Measurements from ENCODE around the gene TAS2R38.
"Not testable (repeated sequence)": the region's sequence is repeated elsewhere in the genome, so short reads cannot be mapped to it uniquely, and the experiment has no call there.

The TAS2R38 gene

DNA sequence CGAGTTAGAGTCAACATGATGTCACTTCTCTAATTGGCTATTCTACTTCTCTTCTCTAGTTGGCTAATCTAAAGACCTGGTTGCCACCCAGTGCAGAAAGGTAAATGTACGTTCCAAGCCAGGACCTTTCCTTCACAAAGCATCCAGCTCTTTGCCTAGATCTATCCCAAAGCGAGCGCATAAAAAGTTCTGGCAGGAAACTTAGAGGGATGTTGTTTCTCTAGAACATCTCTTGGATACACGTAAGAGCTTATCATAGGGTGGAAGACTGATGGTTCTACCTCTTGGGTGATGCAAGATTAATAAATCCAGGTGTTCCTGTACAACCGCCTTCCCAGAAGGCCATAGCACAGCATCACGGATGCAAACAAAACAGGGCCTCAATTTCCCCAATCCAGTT, at the start of gene TAS2R38:
Gene TAS2R38, minus strand, starts transcription at position 101 of the 400 bp plus-strand sequence. Its CDS starts 84 bp downstream, at position 17.
- no peak within 1 kb of the TSS for H3K4me3 ChIP-seq (ENCODE audit: low read depth, low read length)

GRCh38 chr7:142018154-142018553, 44.6 kb upstream of the TAS2R38 start:
- no peak overlapping the region for H3K4me3 ChIP-seq (ENCODE audit: low read depth, low read length)

- H3K4me3 ChIP-seq (ENCODE audit: low read depth, low read length): no peak overlapping the region
Observed at GRCh38 chr7:142017451-142017850, 43.9 kb upstream of the TAS2R38 start.

GRCh38 chr7:142012825-142013511, 39.4 kb upstream of the TAS2R38 start:
- H3K4me3 ChIP-seq (ENCODE audit: low read depth, low read length): no peak overlapping the region

DNA sequence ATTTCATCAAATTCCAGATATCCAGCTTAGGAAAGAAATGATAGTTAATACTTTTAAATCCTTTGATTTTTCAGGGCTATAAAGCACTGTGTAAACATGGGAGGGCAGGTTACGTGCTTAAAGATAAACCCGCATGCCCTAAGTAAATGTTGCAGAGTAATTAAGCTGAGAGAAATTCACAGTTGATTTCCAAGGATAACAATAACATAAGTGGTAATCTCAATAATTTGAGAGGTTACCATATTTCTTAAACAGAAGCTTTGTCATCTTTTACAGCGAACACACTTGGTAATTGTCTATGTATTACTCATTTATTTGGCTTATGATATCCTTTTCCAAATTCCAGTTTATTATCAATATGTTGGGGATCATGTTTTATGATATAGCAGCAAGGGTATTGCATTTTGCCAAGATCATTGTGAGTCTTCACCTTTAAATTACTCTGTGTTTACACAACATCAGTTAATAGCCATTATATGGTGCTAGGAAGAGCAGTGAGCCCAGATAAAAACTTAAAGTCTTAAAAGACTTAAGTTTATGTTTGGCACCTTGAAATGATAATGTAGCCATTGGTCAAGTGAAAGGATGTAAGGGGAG, 37.5 kb upstream of the TAS2R38 start:
- H3K4me3 ChIP-seq (ENCODE audit: low read depth, low read length): no peak overlapping the region

GRCh38 chr7:142009187-142009586, 35.6 kb upstream of the TAS2R38 start:
- H3K4me3 ChIP-seq (ENCODE audit: low read depth, low read length): no peak overlapping the region

- no peak overlapping the region for H3K4me3 ChIP-seq (ENCODE audit: low read depth, low read length)
Observed at GRCh38 chr7:142006577-142006976, 33.0 kb upstream of the TAS2R38 start.

GRCh38 chr7:142002179-142002578, 28.6 kb upstream of the TAS2R38 start:
- no peak overlapping the region for H3K4me3 ChIP-seq (ENCODE audit: low read depth, low read length)

- no peak overlapping the region for H3K4me3 ChIP-seq (ENCODE audit: low read depth, low read length)
Observed at GRCh38 chr7:142001163-142001874, 27.7 kb upstream of the TAS2R38 start.

DNA sequence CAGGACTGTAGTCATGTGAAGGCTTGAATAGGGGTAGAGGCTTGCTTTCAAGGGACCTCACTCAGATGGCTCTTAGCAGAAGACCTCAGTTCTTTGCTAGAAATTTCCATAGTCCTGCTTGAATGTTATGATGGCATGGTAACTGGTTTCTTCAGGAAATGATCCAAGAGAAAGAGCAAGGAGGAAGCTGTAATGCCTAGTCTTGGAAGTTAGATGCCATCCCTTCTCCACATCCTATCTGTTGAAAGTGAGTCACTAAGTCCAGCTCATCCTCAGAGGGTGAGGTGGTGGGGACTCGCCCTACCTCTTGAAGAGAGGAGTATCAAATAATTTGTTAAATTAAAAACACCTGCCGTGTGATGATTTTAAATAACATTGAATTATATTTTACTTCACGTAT, 26.7 kb upstream of the TAS2R38 start:
- no peak overlapping the region for H3K4me3 ChIP-seq (ENCODE audit: low read depth, low read length)

DNA sequence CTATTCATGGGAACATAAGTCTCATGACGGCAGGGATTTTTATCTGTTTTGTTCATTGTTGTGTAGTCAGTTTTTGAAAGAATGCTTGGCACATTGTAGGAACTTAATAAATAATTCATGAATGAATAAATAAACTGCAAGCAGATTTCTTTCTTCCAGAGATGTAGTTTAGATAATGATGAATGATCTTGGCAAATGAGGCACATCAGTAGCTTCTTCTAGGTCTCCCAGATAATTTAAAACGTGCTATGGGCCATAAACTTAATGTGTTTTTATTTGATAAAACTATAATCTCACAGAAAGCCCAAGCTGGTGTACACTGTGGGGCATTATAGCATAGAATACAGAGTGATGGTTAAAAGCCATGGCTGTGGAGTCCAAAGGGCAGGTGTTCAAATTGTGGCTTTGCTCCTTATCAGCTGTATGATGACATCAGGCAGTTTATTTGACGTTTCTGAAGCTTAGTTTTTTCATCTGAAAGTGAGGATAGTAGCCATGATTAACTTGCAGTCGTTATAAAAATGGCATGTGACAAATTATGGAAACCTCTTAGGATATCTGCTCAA, 25.6 kb upstream of the TAS2R38 start:
- no peak overlapping the region for H3K4me3 ChIP-seq (ENCODE audit: low read depth, low read length)

DNA sequence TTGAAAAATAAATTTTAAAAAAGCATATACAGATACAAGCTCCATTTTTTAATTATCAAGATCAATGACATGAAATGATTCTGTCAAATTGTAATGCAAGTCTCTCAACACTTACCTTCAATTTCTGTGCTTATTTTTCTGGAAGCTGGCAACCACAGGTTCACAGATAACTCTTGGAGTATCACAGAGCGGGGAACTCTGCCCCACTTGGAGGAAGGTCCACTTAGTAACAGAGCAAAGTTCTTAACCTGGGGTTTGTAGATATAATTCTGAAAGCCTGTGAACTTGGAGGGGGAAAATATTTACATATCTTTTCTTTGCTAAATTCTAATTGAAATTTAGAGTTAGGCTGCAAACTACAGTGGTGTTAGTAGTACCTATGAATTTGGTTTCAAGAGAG, 19.8 kb upstream of the TAS2R38 start:
- no peak overlapping the region for H3K4me3 ChIP-seq (ENCODE audit: low read depth, low read length)

- H3K4me3 ChIP-seq (ENCODE audit: low read depth, low read length): no peak overlapping the region
Observed at GRCh38 chr7:141992688-141993087, 19.1 kb upstream of the TAS2R38 start.

GRCh38 chr7:141992156-141992555, 18.6 kb upstream of the TAS2R38 start:
- no peak overlapping the region for H3K4me3 ChIP-seq (ENCODE audit: low read depth, low read length)

DNA sequence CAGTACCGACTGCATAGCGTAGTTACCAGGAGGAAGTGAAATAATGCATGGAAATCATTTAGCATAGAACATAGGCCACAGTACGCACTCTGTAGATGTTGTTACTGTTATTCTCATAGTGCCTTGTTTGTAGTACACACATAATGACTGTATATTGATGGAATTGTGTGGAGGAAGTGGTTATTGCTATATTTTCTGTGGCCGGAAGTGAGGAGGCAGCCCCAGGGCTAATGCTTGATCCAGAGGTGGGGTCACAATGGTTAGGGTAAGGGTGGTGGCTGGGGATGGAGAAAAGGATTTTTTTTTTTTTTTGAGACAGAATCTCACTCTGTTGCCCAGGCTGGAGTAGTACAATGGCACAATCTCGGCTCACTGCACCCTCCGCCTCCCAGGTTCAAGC, 17.6 kb upstream of the TAS2R38 start:
- H3K4me3 ChIP-seq (ENCODE audit: low read depth, low read length): no peak overlapping the region

GRCh38 chr7:141990011-141990725, 16.6 kb upstream of the TAS2R38 start:
- H3K4me3 ChIP-seq (ENCODE audit: low read depth, low read length): no peak overlapping the region

DNA sequence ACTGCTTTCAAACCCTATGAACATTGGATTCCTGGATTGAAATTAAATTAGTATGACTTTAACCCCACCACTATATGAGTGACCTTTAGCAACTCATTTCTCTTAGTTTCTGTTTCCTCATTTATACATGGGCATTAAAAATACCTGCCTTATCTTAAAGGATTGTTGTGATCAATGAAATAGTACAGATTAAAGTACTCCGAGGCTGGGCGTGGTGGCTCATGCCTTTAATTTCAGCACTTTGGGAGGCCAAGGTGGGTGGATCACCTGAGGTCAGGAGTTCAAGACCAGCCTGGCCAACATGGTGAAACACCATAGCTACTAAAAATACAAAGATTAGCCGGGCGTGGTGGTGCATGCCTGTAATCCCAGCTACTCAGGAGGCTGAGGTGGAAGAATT, 14.2 kb upstream of the TAS2R38 start:
- H3K4me3 ChIP-seq (ENCODE audit: low read depth, low read length): not testable (repeated sequence)

- no peak overlapping the region for H3K4me3 ChIP-seq (ENCODE audit: low read depth, low read length)
Observed at GRCh38 chr7:141986923-141987322, 13.3 kb upstream of the TAS2R38 start.

- H3K4me3 ChIP-seq (ENCODE audit: low read depth, low read length): not testable (repeated sequence)
Observed at GRCh38 chr7:141985926-141986325, 12.4 kb upstream of the TAS2R38 start.

DNA sequence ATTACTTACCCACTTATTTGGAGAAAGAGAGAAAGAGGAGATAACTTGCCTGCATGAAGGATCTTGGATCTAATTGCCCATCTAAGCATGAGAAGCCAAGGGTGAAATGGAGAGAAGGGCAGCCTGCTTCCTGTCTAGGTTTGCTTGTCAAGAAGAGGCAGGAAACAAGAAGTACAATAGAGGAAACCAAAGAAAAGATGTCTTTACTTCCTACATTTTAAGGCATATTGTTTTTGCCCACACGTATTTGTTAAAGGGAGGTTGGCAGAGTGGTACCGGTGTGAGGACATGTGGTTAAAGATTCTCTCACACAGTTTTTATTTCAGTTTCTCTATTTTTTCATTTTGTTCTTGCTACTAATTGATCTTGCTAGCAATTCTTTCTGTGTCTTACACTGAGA, 6.0 kb upstream of the TAS2R38 start:
- no peak overlapping the region for H3K4me3 ChIP-seq (ENCODE audit: low read depth, low read length)

DNA sequence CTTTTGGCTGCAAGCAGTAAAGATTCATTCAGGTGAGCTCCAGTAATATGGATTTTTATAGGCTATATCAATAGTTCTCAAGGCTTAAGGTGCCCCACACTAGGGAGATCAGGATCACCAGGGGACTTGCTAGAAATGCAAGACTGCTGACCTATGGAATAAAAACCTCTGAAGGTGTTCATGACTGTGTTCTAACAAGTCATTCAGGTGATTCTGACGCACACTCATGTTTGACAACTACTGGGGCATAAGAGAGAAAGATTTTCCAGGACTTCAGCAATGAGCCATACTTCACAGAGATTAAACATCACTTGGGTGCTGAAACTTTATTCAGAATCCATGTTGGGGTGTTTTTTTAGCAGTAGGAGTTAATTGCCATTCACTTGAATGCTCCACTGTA, 4.8 kb upstream of the TAS2R38 start:
- H3K4me3 ChIP-seq (ENCODE audit: low read depth, low read length): no peak overlapping the region
